H1 (cell line): ENCODE results near the gene TEAD1. TPM values are rescaled to one million over a fixed set of nuclear protein-coding genes. Genes with fewer than 3 reads are reported as not detected.

Experiments
- CTCF ChIA-PET: fragments of 300-600 bp; sonication (Branson Sonifier 250); formaldehyde crosslinking; loops from one replicate; lab custom pipeline; 2021; ENCODE audit not compliant: partially characterized antibody; lab: Charles Lee
- POLR2A ChIA-PET: fragments of 300-600 bp; sonication (Branson Sonifier 250); formaldehyde crosslinking; loops from one replicate; lab custom pipeline; 2021; ENCODE audit warnings: inconsistent platforms; ENCODE audit not compliant: partially characterized antibody; lab: Charles Lee
- DNase-seq, 2 experiments: peaks; one replicate each; pipeline versions ENCODE4 v3.0.0 to v3.0.0-alpha.2; 2010 to 2022; ENCODE audit warnings: low spot score in 2 of 2, low read depth in 1 of 2, mixed read lengths in 1 of 2
- FAIRE-seq: peaks from 2 replicates; lab custom pipeline; 2011; peaks lifted over from hg19 to GRCh38; lab: Jason Lieb, UNC
- H2AFZ ChIP-seq: 2 replicates; pipeline ENCODE4 v1.8.1; 2012; ENCODE audit warnings: low read length, inconsistent platforms
- H2AK5ac ChIP-seq: 2 replicates; pipeline ENCODE4 v1.6.1; 2013; ENCODE audit warnings: low read depth, low read length
- H2BK120ac ChIP-seq: replicated peaks from 2 replicates; pipeline ENCODE3; 2013; ENCODE audit warnings: low read depth, low read length, inconsistent platforms
- H2BK12ac ChIP-seq: 2 replicates; pipeline ENCODE4 v1.6.1; 2013; ENCODE audit warnings: low read depth, low read length
- H2BK15ac ChIP-seq: 2 replicates; pipeline ENCODE4 v1.6.1; 2013; ENCODE audit warnings: low read length
- H2BK20ac ChIP-seq: 2 replicates; pipeline ENCODE4 v1.6.1; 2013; ENCODE audit warnings: low read length
- H2BK5ac ChIP-seq: 2 replicates; pipeline ENCODE4 v1.6.1; 2013; ENCODE audit warnings: low read depth, low read length
- H3K14ac ChIP-seq: 2 replicates; pipeline ENCODE4 v1.6.1; 2013; ENCODE audit warnings: inconsistent platforms; ENCODE audit not compliant: insufficient read length
- H3K18ac ChIP-seq: 2 replicates; pipeline ENCODE4 v1.6.1; 2013; ENCODE audit warnings: low read length; ENCODE audit errors: extremely low read depth
- H3K23ac ChIP-seq: 2 replicates; pipeline ENCODE4 v1.6.1; 2013; ENCODE audit warnings: inconsistent platforms; ENCODE audit not compliant: insufficient read length
- H3K23me2 ChIP-seq: 2 replicates; pipeline ENCODE4 v1.6.1; 2013; ENCODE audit warnings: low read depth, low read length
- H3K27ac ChIP-seq: 2 replicates; pipeline ENCODE4 v1.6.1; 2011; ENCODE audit warnings: low read depth, low read length, inconsistent platforms
- H3K27me3 ChIP-seq, 4 experiments: replicated peaks in 1 of 4; 1 replicate in 1 of 4; 2 replicates in 3 of 4; pipeline versions ENCODE4 v1.6.1 to v1.8.1; 2011 to 2013; ENCODE audit warnings: low read length in 3 of 4, mild to moderate bottlenecking in 3 of 4, inconsistent platforms in 2 of 4, mixed read lengths in 2 of 4, moderate library complexity in 1 of 4; ENCODE audit not compliant: control insufficient read depth in 3 of 4, insufficient read depth in 3 of 4; ENCODE audit errors: extremely low read depth in 1 of 4
- H3K36me3 ChIP-seq, 4 experiments: 2 replicates each; pipeline versions ENCODE4 v1.6.1 to v1.8.1; 2011 to 2013; ENCODE audit warnings: mild to moderate bottlenecking in 4 of 4, low read length in 3 of 4, moderate library complexity in 2 of 4, control low read depth in 1 of 4, inconsistent platforms in 1 of 4; ENCODE audit not compliant: insufficient read depth in 4 of 4, control insufficient read depth in 2 of 4
- H3K4ac ChIP-seq: replicated peaks from 2 replicates; pipeline ENCODE3; 2013; ENCODE audit warnings: low read length, low read depth, mixed read lengths, inconsistent platforms; ENCODE audit not compliant: insufficient read length
- H3K4me1 ChIP-seq, 4 experiments: replicated peaks in 1 of 4; 1 replicate in 1 of 4; 2 replicates in 3 of 4; pipeline versions ENCODE4 v1.6.1 to v1.8.1; 2011 to 2013; ENCODE audit warnings: low read length in 3 of 4, inconsistent platforms in 2 of 4, mixed read lengths in 1 of 4; ENCODE audit not compliant: insufficient read depth in 4 of 4, control insufficient read depth in 3 of 4
- H3K4me2 ChIP-seq, 2 experiments: 2 replicates each; pipeline versions ENCODE4 v1.6.1 to v1.8.1; 2011 to 2013; ENCODE audit warnings: low read depth in 2 of 2, low read length in 2 of 2, control low read depth in 1 of 2, inconsistent platforms in 1 of 2, mild to moderate bottlenecking in 1 of 2; ENCODE audit not compliant: insufficient read depth in 1 of 2
- H3K4me3 ChIP-seq, 4 experiments: fragments of 200-600, 300-600 bp in 1 of 4; sonication (generic), shearing (Covaris generic), sonication (Bioruptor Twin) in 1 of 4; 2 replicates each; pipeline versions ENCODE4 v1.5.1 to v1.8.1; 2011 to 2016; ENCODE audit warnings: low read length in 4 of 4, low read depth in 3 of 4, control low read depth in 2 of 4, inconsistent platforms in 2 of 4, mild to moderate bottlenecking in 2 of 4, mixed read lengths in 1 of 4, moderate library complexity in 1 of 4; ENCODE audit not compliant: insufficient read depth in 2 of 4; ENCODE audit errors: extremely low read depth in 1 of 4
- H3K56ac ChIP-seq: replicated peaks from 2 replicates; pipeline ENCODE3; 2013; ENCODE audit warnings: low read depth, mild to moderate bottlenecking, mixed read lengths, low read length, inconsistent platforms; ENCODE audit not compliant: insufficient read length
- H3K79me1 ChIP-seq: 2 replicates; pipeline ENCODE4 v1.6.1; 2013; ENCODE audit warnings: low read depth, low read length, control low read depth
- H3K79me2 ChIP-seq, 2 experiments: 2 replicates each; pipeline versions ENCODE4 v1.6.1 to v1.8.1; 2012 to 2013; ENCODE audit warnings: low read length in 2 of 2, mild to moderate bottlenecking in 2 of 2, inconsistent platforms in 1 of 2; ENCODE audit not compliant: insufficient read depth in 2 of 2, control insufficient read depth in 1 of 2
- H3K9ac ChIP-seq, 4 experiments: replicated peaks in 1 of 4; 1 replicate in 1 of 4; 2 replicates in 3 of 4; pipeline versions ENCODE4 v1.6.1 to v1.8.1; 2011 to 2013; ENCODE audit warnings: low read depth in 3 of 4, low read length in 3 of 4, control low read depth in 2 of 4, mild to moderate bottlenecking in 2 of 4, moderate library complexity in 2 of 4, inconsistent platforms in 1 of 4; ENCODE audit errors: extremely low read depth in 1 of 4
- H3K9me3 ChIP-seq, 2 experiments: 2 replicates each; pipeline versions ENCODE4 v1.6.1 to v1.8.1; 2012 to 2013; ENCODE audit warnings: mild to moderate bottlenecking in 2 of 2, moderate library complexity in 2 of 2, control low read depth in 1 of 2, inconsistent platforms in 1 of 2, low read depth in 1 of 2, low read length in 1 of 2, mixed read lengths in 1 of 2; ENCODE audit not compliant: insufficient read depth in 2 of 2
- H4K20me1 ChIP-seq, 2 experiments: replicated peaks in 1 of 2; 2 replicates each; pipeline versions ENCODE3 to v1.8.1; 2011 to 2013; ENCODE audit warnings: inconsistent platforms in 2 of 2, low read length in 2 of 2, mild to moderate bottlenecking in 1 of 2; ENCODE audit not compliant: insufficient read depth in 2 of 2, control insufficient read depth in 1 of 2
- H4K5ac ChIP-seq: 2 replicates; pipeline ENCODE4 v1.6.1; 2013; ENCODE audit warnings: low read length, low read depth, mixed read lengths, inconsistent platforms; ENCODE audit not compliant: insufficient read length
- H4K8ac ChIP-seq: 2 replicates; pipeline ENCODE4 v1.8.0; 2013; ENCODE audit warnings: mild to moderate bottlenecking, moderate library complexity, low read length, inconsistent platforms; ENCODE audit not compliant: insufficient read depth; ENCODE audit errors: extremely low read depth
- H4K91ac ChIP-seq: replicated peaks from 2 replicates; pipeline ENCODE3; 2013; ENCODE audit warnings: low read length, mixed read lengths, inconsistent platforms; ENCODE audit not compliant: insufficient read length
- BRCA1 ChIP-seq: IDR thresholded peaks from 2 replicates; pipeline ENCODE4 v1.6.1; 2012; ENCODE audit warnings: low read depth, low read length, improper control_type of control experiment
- CTCF ChIP-seq, 3 experiments: IDR thresholded peaks; 1 replicate in 2 of 3; 2 replicates in 1 of 3; pipeline versions ENCODE4 v1.5.1 to v1.6.1; 2011; ENCODE audit warnings: low read length in 3 of 3, mild to moderate bottlenecking in 3 of 3, inconsistent platforms in 2 of 3, low read depth in 1 of 3, moderate library complexity in 1 of 3; ENCODE audit not compliant: insufficient read depth in 1 of 3; ENCODE audit errors: control extremely low read depth in 1 of 3
- GTF2F1 ChIP-seq: IDR thresholded peaks from 2 replicates; pipeline ENCODE4 v1.6.1; 2012; ENCODE audit warnings: low read depth, low read length, improper control_type of control experiment, borderline replicate concordance
- JUND ChIP-seq: IDR thresholded peaks from 2 replicates; pipeline ENCODE4 v1.6.1; 2011; ENCODE audit warnings: mild to moderate bottlenecking, improper control_type of control experiment, low read length
- KDM1A ChIP-seq: fragments of 200-600, 300-600 bp; sonication (generic); IDR thresholded peaks from 2 replicates; pipeline ENCODE4 v1.7.1; 2016; ENCODE audit warnings: mild to moderate bottlenecking, low read length, borderline replicate concordance
- KDM5A ChIP-seq: fragments of 200-600 bp; IDR thresholded peaks from 2 replicates; pipeline ENCODE4 v1.7.1; 2012; ENCODE audit warnings: mild to moderate bottlenecking, low read length, inconsistent platforms, mixed read lengths
- NANOG ChIP-seq: IDR thresholded peaks from 2 replicates; pipeline ENCODE4 v1.6.1; 2011; ENCODE audit warnings: low read length, low read depth, mild to moderate bottlenecking, inconsistent platforms; ENCODE audit not compliant: insufficient read depth, poor library complexity, severe bottlenecking
- NRF1 ChIP-seq: IDR thresholded peaks from 2 replicates; pipeline ENCODE4 v1.6.1; 2011; ENCODE audit warnings: mild to moderate bottlenecking, low read depth, low read length, improper control_type of control experiment
- RFX5 ChIP-seq: IDR thresholded peaks from 2 replicates; pipeline ENCODE4 v1.6.1; 2011; ENCODE audit warnings: low read depth, low read length, improper control_type of control experiment, borderline replicate concordance
- SUZ12 ChIP-seq: fragments of 200-600 bp; sonication (generic); IDR thresholded peaks from 2 replicates; pipeline ENCODE4 v1.6.1; 2012; ENCODE audit warnings: mild to moderate bottlenecking, inconsistent platforms, low read length, moderate library complexity, mixed read lengths
- WGBS, 2 experiments: shearing (Covaris generic) in 1 of 2; methylation state at CpG; one replicate each; pipeline versions ENCODE4 v1.1.6 to v1.1.7; 2013 to 2015; ENCODE audit warnings: low lambda C conversion rate in 2 of 2, mixed read lengths in 2 of 2, inconsistent platforms in 1 of 2, low coverage in 1 of 2, missing lambda C conversion rate in 1 of 2; ENCODE audit not compliant: insufficient replicate concordance in 2 of 2, insufficient coverage in 1 of 2, insufficient read length in 1 of 2; ENCODE audit errors: extremely low coverage in 1 of 2, missing lambda C conversion rate in 1 of 2; 5-methylcytosine and 5-hydroxymethylcytosine counted together
- polyA plus RNA-seq, 7 experiments: library from polyadenylated mRNA; depleted of rRNA in 3 of 7; stranded (reverse) in 5 of 7; unstranded in 2 of 7; fragments of >200 nt in 5 of 7; fragments of 200-250 nt in 2 of 7; gene quantifications; 1 replicate in 5 of 7; 2 replicates in 1 of 7; 4 replicates in 1 of 7; pipeline versions ENCODE4 v1.2.1 to v1.2.3, GENCODE V29; 2011 to 2013; ENCODE audit warnings: missing spikeins in 2 of 7, mixed read lengths in 2 of 7
- total RNA-seq: library from RNA; stranded (reverse); fragmentation: NEBNext Ultra II Directional; extraction: Animal tissue kit (Norgen Biotek cat#: 25700); gene quantifications from 2 replicates; pipeline ENCODE4 v1.2.1, GENCODE V29; 2021

The TEAD1 gene
- total and polyA plus RNA-seq, 2 of the 8 experiments (the other 6 are each of a cell fraction or from before 2014, with no cell fraction given) = 15.6 to 67.4 TPM

- no peaks in the 10 kb centered on the region for H3K36me3 ChIP-seq
- no peak overlapping the region for H2AFZ ChIP-seq
- WGBS, 2 experiments = 86% methylated on average over 8 of the region's 8 CpGs; no CpG with 5 or more reads in 1 of the 2 experiments
- no peaks in the 10 kb centered on the region for H3K79me2 ChIP-seq
- CTCF ChIA-PET = interaction anchor here (1.0 to 1.5 kb wide), 2 partner anchors 9 to 11 kb away, joined by 3 to 5 read pairs; no protein-coding TSS in a partner anchor
- no peaks in the 10 kb centered on the region for H3K79me1 ChIP-seq
- no peaks in the 10 kb centered on the region for H4K20me1 ChIP-seq
- no peak overlapping the region for H3K4me3 ChIP-seq
- no peak overlapping the region for H4K5ac ChIP-seq
- TF ChIP-seq RFX5 (no peak), NRF1 (no peak), SUZ12 (no peak), KDM1A (no peak), NANOG (no peak), JUND (no peak), CTCF (IDR thresholded peaks at IDR 0.05; ENCODE audit: control extremely low read depth in 1 of 3, insufficient read depth in 1 of 3, low read depth in 1 of 3, low read length in 3 of 3) (no peak), GTF2F1 (no peak), KDM5A (no peak), BRCA1 (no peak)
- H3K56ac ChIP-seq = no peak overlapping the region
- POLR2A ChIA-PET = no interaction called here
- H2BK120ac ChIP-seq = no peak overlapping the region
- H3K4me1 ChIP-seq = no peaks in the 10 kb centered on the region
- no peak overlapping the region for H3K23ac ChIP-seq
- no peak overlapping the region for H2AK5ac ChIP-seq
- H3K14ac ChIP-seq = no peak overlapping the region
- no peak overlapping the region for H2BK5ac ChIP-seq
- no peak overlapping the region for H4K8ac ChIP-seq
- no peaks in the 10 kb centered on the region for H3K27me3 ChIP-seq
- no peak overlapping the region for H3K9ac ChIP-seq
- H3K4ac ChIP-seq = no peak overlapping the region
- H2BK15ac ChIP-seq = no peak overlapping the region
- no peak overlapping the region for H3K18ac ChIP-seq
- no peaks in the 10 kb centered on the region for H3K9me3 ChIP-seq
- no peak overlapping the region for H2BK20ac ChIP-seq
- no peak overlapping the region for H4K91ac ChIP-seq
- H3K23me2 ChIP-seq = no peaks in the 10 kb centered on the region
- no peak overlapping the region for H3K4me2 ChIP-seq
- FAIRE-seq = no peak
- H3K27ac ChIP-seq = no peak overlapping the region
- no peak overlapping the region for H2BK12ac ChIP-seq
- no peak for DNase-seq
Measured at GRCh38 chr11:12662101-12662689, 12.0 kb upstream of the TEAD1 start.
